ENCODE results near the gene CKMT2. TPM values are rescaled to one million over a fixed set of nuclear protein-coding genes. Genes with fewer than 3 reads are reported as not detected.

The CKMT2 gene
- total and polyA plus RNA-seq, 8 donors: 1.5 to 6.0 (median 4.8) TPM

DNA sequence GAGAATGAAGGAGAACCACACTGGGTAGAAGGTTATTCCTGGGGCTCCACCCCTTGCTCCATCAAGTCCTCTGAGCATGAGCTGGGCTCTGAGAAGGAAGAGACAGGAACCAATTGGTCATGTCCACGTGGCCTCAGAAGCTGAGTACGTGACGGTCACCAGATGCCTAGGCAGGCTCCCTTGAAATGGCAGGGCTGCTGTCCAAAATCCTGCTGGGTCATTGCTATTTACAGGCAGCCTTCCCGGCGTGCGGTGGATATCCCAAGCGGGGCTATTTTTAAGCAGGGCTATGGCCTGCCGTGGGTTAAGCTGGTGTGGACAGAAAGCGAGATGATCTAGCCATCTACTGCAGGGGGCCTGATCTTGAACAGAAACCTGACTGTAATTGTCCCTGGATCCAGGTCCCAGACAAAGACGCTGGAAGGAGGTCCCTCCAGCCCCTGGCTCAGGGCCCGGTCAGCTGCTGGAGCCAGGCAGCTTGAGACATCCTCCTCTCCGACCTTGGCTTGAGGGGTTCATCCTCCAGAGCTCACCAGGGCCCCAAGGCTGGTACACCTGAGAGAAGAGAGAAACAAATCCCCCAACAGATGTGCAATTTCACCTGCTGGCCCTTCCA is 550 bp upstream of the CKMT2 start:
- TF ChIP-seq, protein P1, sequence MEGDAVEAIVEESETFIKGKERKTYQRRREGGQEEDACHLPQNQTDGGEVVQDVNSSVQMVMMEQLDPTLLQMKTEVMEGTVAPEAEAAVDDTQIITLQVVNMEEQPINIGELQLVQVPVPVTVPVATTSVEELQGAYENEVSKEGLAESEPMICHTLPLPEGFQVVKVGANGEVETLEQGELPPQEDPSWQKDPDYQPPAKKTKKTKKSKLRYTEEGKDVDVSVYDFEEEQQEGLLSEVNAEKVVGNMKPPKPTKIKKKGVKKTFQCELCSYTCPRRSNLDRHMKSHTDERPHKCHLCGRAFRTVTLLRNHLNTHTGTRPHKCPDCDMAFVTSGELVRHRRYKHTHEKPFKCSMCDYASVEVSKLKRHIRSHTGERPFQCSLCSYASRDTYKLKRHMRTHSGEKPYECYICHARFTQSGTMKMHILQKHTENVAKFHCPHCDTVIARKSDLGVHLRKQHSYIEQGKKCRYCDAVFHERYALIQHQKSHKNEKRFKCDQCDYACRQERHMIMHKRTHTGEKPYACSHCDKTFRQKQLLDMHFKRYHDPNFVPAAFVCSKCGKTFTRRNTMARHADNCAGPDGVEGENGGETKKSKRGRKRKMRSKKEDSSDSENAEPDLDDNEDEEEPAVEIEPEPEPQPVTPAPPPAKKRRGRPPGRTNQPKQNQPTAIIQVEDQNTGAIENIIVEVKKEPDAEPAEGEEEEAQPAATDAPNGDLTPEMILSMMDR (IDR thresholded peaks at IDR 0.05): no peak
- no peaks in the 10 kb centered on the region for H3K9me3 ChIP-seq
- H3K27me3 ChIP-seq: no peaks in the 10 kb centered on the region
- H3K4me1 ChIP-seq: peaks cover 0 to 4% of the 10 kb centered on the region in 2 donors
- peak overlapping the region; percentile 3 to 20 for H3K4me3 ChIP-seq
- intact Hi-C loops (cut with DNase I): no loop called here
- no peak for ATAC-seq
- no peaks in the 10 kb centered on the region for H3K36me3 ChIP-seq
- peak in 2 of 4 donors; percentile 26 to 37 for DNase-seq
- H3K27ac ChIP-seq: no peak overlapping the region

DNA sequence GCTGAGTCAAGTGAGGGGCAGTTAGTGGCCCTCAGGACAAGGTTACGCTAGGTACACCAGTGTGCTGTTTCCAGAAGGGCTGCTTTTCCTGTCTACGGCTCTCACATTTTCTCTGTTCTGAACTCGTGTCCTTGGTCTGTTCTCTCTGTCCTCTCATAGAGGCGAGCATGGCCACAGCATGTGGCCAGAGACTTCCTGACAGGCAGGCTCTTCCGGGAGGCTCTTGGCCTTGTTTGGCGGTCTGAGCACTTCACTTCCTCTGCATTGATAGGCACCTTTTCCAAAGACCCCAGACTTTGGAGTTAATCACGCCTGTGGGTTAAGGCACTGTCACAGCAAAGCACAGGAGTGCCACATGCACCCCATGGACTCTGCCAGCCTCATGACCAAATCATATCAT is 1.2 kb downstream of the CKMT2 start:
- DNase-seq (no peak), ATAC-seq (no peak)
- Histone ChIP-seq H3K9me3 (no peaks in the 10 kb centered on the region), H3K27ac (no peak overlapping the region), H3K27me3 (no peaks in the 10 kb centered on the region), H3K4me1 (peaks cover 0 to 4% of the 10 kb centered on the region in 2 donors), H3K36me3 (no peaks in the 10 kb centered on the region), H3K4me3 (no peak overlapping the region)
- TF ChIP-seq, protein P1 (IDR thresholded peaks at IDR 0.05): no peak
- intact Hi-C loops (cut with DNase I): no loop called here

DNA sequence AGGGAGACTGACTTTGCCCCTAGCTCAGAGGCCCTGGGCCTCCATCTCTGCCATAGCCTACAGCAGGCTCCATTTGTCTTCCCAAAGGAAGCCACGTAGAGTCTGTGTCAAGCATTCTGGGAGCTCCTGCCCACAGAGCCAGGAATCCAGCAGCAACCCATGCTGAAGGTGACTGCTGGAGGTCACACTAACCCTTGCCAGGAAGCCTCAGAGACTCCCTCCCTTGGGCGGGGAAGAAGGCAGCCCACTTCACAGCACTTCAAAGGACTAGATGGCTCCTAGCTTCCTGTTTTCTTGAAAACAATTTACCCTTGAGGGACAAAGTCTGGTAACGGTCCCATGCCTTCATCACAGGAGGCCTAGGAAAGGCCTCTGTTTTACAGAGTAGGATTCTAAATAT is 1.7 kb downstream of the CKMT2 start:
- Histone ChIP-seq H3K27ac (no peak overlapping the region), H3K9me3 (no peaks in the 10 kb centered on the region), H3K36me3 (no peaks in the 10 kb centered on the region), H3K27me3 (no peaks in the 10 kb centered on the region), H3K4me1 (peaks cover 0 to 4% of the 10 kb centered on the region in 2 donors), H3K4me3 (no peak overlapping the region)
- TF ChIP-seq, protein P1 (IDR thresholded peaks at IDR 0.05): no peak
- intact Hi-C loops (cut with DNase I): no loop called here
- DNase-seq (no peak), ATAC-seq (no peak)

- DNase-seq (peak in 1 of 4 donors; percentile 26), ATAC-seq (no peak)
- TF ChIP-seq, protein P1 (IDR thresholded peaks at IDR 0.05): no peak
- Histone ChIP-seq H3K9me3 (no peaks in the 10 kb centered on the region), H3K36me3 (no peaks in the 10 kb centered on the region), H3K27me3 (no peaks in the 10 kb centered on the region), H3K4me1 (peaks cover 0 to 4% of the 10 kb centered on the region in 2 donors), H3K4me3 (no peak overlapping the region), H3K27ac (no peak overlapping the region)
- intact Hi-C loops (cut with DNase I): no loop called here
Observed at GRCh38 chr5:81235287-81236072, 2.4 kb downstream of the CKMT2 start.

DNA sequence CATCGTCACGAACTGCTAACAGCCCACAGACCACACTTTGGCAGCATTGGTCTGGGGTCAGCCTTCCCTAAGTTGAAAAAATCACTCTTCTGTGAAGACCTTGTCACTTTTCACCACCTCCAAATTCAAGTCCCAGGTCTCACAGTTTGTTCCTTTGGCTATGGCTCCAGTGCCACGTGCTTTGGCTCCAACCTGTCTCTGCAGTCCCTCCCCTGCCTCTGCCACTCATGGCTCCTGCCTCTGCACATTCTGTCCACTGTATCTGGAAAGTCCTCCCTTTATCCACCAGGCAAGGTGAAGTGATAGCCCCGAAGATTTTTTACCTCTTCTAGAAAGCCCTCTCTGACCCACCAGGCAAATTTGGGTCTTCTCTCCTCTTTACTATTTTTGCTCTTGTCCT is 5.3 kb downstream of the CKMT2 start:
- DNase-seq (no peak), ATAC-seq (no peak)
- no peaks in the 10 kb centered on the region for H3K36me3 ChIP-seq
- H3K4me3 ChIP-seq: no peak overlapping the region
- TF ChIP-seq, protein P1 (IDR thresholded peaks at IDR 0.05): no peak
- H3K27me3 ChIP-seq: no peaks in the 10 kb centered on the region
- H3K4me1 ChIP-seq: peaks cover 0 to 2% of the 10 kb centered on the region in 2 donors
- no peak overlapping the region for H3K27ac ChIP-seq
- H3K9me3 ChIP-seq: no peaks in the 10 kb centered on the region
- intact Hi-C loops (cut with DNase I): no loop called here
